A549 (cell line): ENCODE results near the gene KCNMA1. TPM values are rescaled to one million over a fixed set of nuclear protein-coding genes. Genes with fewer than 3 reads are reported as not detected.

Experiments used
- ATAC-seq, 2 experiments: fragments of 200-7000 bp in 1 of 2; fragments of >200 bp in 1 of 2; cut with Nextera tagmentation in 1 of 2; cut with Tn5 transposase in 1 of 2; 3 replicates each; pipeline versions ENCODE4 v1.8.0 to v1.9.1; 2018 to 2020; ENCODE audit warnings: mild to moderate bottlenecking in 1 of 2, moderate library complexity in 1 of 2
- CTCF ChIA-PET: fragments of 300-600 bp; sonication (Branson Sonifier 250); formaldehyde crosslinking; extraction: SDS; loops from one replicate; lab custom pipeline; 2021; ENCODE audit warnings: antibody characterized with exemption, inconsistent platforms; lab: Yijun Ruan, JAX
- POLR2A ChIA-PET: fragments of 350-600 bp; formaldehyde crosslinking; extraction: SDS; loops from one replicate; lab custom pipeline; 2021; ENCODE audit warnings: antibody characterized with exemption, inconsistent platforms; lab: Yijun Ruan, JAX
- DNase-seq, 2 experiments: peaks; one replicate each; pipeline versions ENCODE4 v3.0.0 to v3.0.0-alpha.2; 2011 to 2016; ENCODE audit warnings: low read depth in 1 of 2, low spot score in 1 of 2
- FAIRE-seq: peaks from 2 replicates; lab custom pipeline; 2011; peaks lifted over from hg19 to GRCh38; lab: Jason Lieb, UNC
- H3K27ac ChIP-seq, 2 experiments: fragments of >200 bp; sonication (Bioruptor Twin); formaldehyde crosslinking; 3 replicates each; pipeline ENCODE4 v1.5.1; 2016 to 2017
- H3K4me1 ChIP-seq: fragments of >200 bp; sonication (Bioruptor Twin); formaldehyde crosslinking; 3 replicates; pipeline ENCODE4 v1.6.1; 2016
- H3K4me2 ChIP-seq: fragments of >200 bp; sonication (Bioruptor Twin); formaldehyde crosslinking; 3 replicates; pipeline ENCODE4 v1.6.1; 2016
- H3K4me3 ChIP-seq: fragments of >200 bp; sonication (Bioruptor Twin); formaldehyde crosslinking; 3 replicates; pipeline ENCODE4 v1.5.1; 2016
- H3K9me3 ChIP-seq: fragments of >200 bp; sonication (Bioruptor Twin); formaldehyde crosslinking; 3 replicates; pipeline ENCODE4 v1.6.1; 2016
- CBX2 ChIP-seq: fragments of 200-600 bp; sonication (generic); IDR thresholded peaks from 2 replicates; pipeline ENCODE4 v1.6.1; 2016; ENCODE audit warnings: low read depth, mild to moderate bottlenecking, borderline replicate concordance
- CBX8 ChIP-seq: fragments of 200-600 bp; sonication (generic); IDR thresholded peaks from 2 replicates; pipeline ENCODE4 v1.6.1; 2016
- ESRRA ChIP-seq: fragments of 150-350 bp; IDR thresholded peaks from 2 replicates; pipeline ENCODE4 v1.6.1; 2014; ENCODE audit warnings: mild to moderate bottlenecking, low read length, borderline replicate concordance
- FOSL2 ChIP-seq, 2 experiments: fragments of 450-650 bp in 1 of 2; fragments of >200 bp in 1 of 2; sonication (Bioruptor Twin) in 1 of 2; formaldehyde crosslinking; IDR thresholded peaks; 2 replicates each; pipeline versions ENCODE4 v1.5.0 to v1.6.1; 2016 to 2020; ENCODE audit warnings: mild to moderate bottlenecking in 1 of 2, moderate library complexity in 1 of 2
- HEYL ChIP-seq: fragments of 250-450 bp; sonication (Bioruptor Pico); IDR thresholded peaks from 2 replicates; pipeline ENCODE4 v1.8.0; 2021; ENCODE audit warnings: mild to moderate bottlenecking, moderate library complexity
- HOXA7 ChIP-seq: fragments of 250-450 bp; sonication (Bioruptor Pico); IDR thresholded peaks from 2 replicates; pipeline ENCODE4 v1.5.0; 2020; ENCODE audit warnings: mild to moderate bottlenecking, moderate library complexity
- HOXB13 ChIP-seq: fragments of 250-450 bp; sonication (Bioruptor Pico); IDR thresholded peaks from 2 replicates; pipeline ENCODE4 v1.5.0; 2020; ENCODE audit warnings: low read depth, mild to moderate bottlenecking, moderate library complexity
- JUN ChIP-seq, 2 experiments: fragments of >200 bp; sonication (Bioruptor Twin); formaldehyde crosslinking; IDR thresholded peaks; 2 replicates in 1 of 2; 3 replicates in 1 of 2; pipeline ENCODE4 v1.6.1; 2016 to 2017
- JUNB ChIP-seq: fragments of >200 bp; sonication (Bioruptor Twin); formaldehyde crosslinking; IDR thresholded peaks from 2 replicates; pipeline ENCODE4 v1.6.1; 2016
- KDM5A ChIP-seq: fragments of 200-600 bp; sonication (generic); IDR thresholded peaks from 2 replicates; pipeline ENCODE4 v1.6.1; 2016; ENCODE audit warnings: antibody characterized with exemption, mild to moderate bottlenecking
- NFE2L2 ChIP-seq: fragments of 150-350 bp; conservative IDR thresholded peaks from 2 replicates; pipeline ENCODE4 v1.6.1; 2014; ENCODE audit warnings: low read length
- PHF8 ChIP-seq: fragments of 200-600 bp; sonication (generic); IDR thresholded peaks from 2 replicates; pipeline ENCODE4 v1.6.1; 2016; ENCODE audit warnings: low read depth, mild to moderate bottlenecking, antibody characterized with exemption, moderate library complexity, borderline replicate concordance
- POLR2A ChIP-seq: IDR thresholded peaks from 2 replicates; pipeline ENCODE4 v1.6.1; 2012; ENCODE audit warnings: mild to moderate bottlenecking, low read length
- RFX5 ChIP-seq: fragments of 450-650 bp; IDR thresholded peaks from 2 replicates; pipeline ENCODE4 v1.7.1; 2014; ENCODE audit warnings: antibody characterized with exemption, mild to moderate bottlenecking, moderate library complexity
- RNF2 ChIP-seq: fragments of 200-600 bp; sonication (generic); IDR thresholded peaks from 2 replicates; pipeline ENCODE4 v1.6.1; 2016; ENCODE audit warnings: low read depth, mild to moderate bottlenecking, antibody characterized with exemption, moderate library complexity, borderline replicate concordance
- TP53 ChIP-seq: fragments of 250-450 bp; sonication (Bioruptor Pico); IDR thresholded peaks from 2 replicates; pipeline ENCODE4 v1.5.0; 2021; ENCODE audit warnings: mild to moderate bottlenecking, moderate library complexity
- ZC3H11A ChIP-seq: fragments of 450-650 bp; IDR thresholded peaks from 2 replicates; pipeline ENCODE4 v1.6.1; 2014; ENCODE audit warnings: antibody characterized with exemption, mild to moderate bottlenecking
- ZFP36 ChIP-seq: fragments of 450-650 bp; IDR thresholded peaks from 2 replicates; pipeline ENCODE4 v1.6.1; 2014; ENCODE audit warnings: borderline replicate concordance; ENCODE audit not compliant: partially characterized antibody
- ZSCAN20 ChIP-seq: fragments of 250-450 bp; sonication (Bioruptor Pico); IDR thresholded peaks from 2 replicates; pipeline ENCODE4 v1.8.0; 2022; ENCODE audit warnings: mild to moderate bottlenecking, moderate library complexity
- WGBS: methylation state at CpG from one replicate; pipeline ENCODE4 v1.1.6; 2017; ENCODE audit errors: missing lambda C conversion rate; 5-methylcytosine and 5-hydroxymethylcytosine counted together
- polyA plus RNA-seq, 4 experiments: library from polyadenylated mRNA; depleted of rRNA in 3 of 4; stranded (reverse); fragments of >200 nt; fragmentation: RNase III in 1 of 4; extraction: RNeasy Plus Mini Kit Qiagen cat#74134 plus additional on column Dnase treatment in 1 of 4; gene quantifications; 2 replicates in 3 of 4; 3 replicates in 1 of 4; pipeline ENCODE4 v1.2.3, GENCODE V29; 2011 to 2017
- TF ChIP-seq, protein P1 (sequence below): fragments of 150-350 bp; IDR thresholded peaks from 2 replicates; pipeline ENCODE4 v1.6.1; 2014; ENCODE audit warnings: low read depth, mild to moderate bottlenecking, low read length
- TF ChIP-seq, protein P2 (sequence below): IDR thresholded peaks from 2 replicates; pipeline ENCODE4 v1.6.1; 2012; ENCODE audit warnings: low read depth, borderline replicate concordance
- TF ChIP-seq, protein P3 (sequence below): IDR thresholded peaks from 2 replicates; pipeline ENCODE4 v1.6.1; 2012
- TF ChIP-seq, protein P4 (sequence below): fragments of 250-450 bp; sonication (Bioruptor Pico); IDR thresholded peaks from 2 replicates; pipeline ENCODE4 v1.5.0; 2020; ENCODE audit warnings: low read depth, mild to moderate bottlenecking, moderate library complexity
- TF ChIP-seq, protein P5 (sequence below): fragments of 450-650 bp; IDR thresholded peaks from 2 replicates; pipeline ENCODE4 v1.6.1; 2014; ENCODE audit warnings: antibody characterized with exemption

KCNMA1 gene
- polyA plus RNA-seq, 2 of the 4 experiments (the other 2 are of a cell fraction) = 14.9 to 30.6 TPM

DNA sequence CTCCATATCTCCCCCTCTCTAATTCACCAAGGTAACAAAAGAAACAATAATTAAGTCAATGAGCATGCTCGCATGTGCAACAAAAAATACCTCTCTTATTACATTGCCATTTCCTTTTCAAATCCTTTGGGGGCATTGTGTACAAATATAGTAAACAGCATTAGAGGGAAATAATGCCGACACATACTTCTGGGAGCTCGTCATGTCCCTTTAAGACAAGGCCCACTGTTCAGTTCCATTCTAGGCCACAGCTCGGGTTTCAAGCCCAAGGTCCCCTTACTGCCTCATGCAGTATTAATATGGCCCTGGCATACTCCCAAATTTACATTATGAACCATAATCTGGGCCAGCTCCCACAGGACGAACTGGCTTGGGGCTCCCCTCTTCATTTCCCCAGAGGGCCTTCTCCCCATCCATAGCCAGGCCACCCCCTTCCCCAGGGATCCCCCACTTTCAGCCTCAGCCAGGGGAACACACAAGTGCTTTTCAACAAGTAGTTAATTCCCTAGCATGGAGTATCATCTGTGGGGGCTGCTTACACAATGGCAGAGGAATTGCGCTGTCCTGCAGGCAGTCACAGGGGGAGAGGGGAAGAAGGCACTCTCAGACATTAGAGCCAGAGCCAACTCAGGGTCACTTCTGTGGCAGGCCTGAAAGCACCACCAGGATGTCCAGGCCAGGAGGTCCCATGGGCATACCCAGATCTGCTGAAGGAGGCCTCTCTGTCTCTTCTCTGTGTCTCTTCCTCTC lies 110.6 kb downstream of the KCNMA1 start:
- Histone ChIP-seq H3K4me2 (no peak overlapping the region), H3K9me3 (no peaks in the 10 kb centered on the region), H3K27ac (peak overlapping the region in 1 of 2 experiments; percentile 58; a peak in 3 of 6 replicates), H3K4me1 (peaks cover 27% of the 10 kb centered on the region), H3K4me3 (no peak overlapping the region)
- TF ChIP-seq, protein P1, sequence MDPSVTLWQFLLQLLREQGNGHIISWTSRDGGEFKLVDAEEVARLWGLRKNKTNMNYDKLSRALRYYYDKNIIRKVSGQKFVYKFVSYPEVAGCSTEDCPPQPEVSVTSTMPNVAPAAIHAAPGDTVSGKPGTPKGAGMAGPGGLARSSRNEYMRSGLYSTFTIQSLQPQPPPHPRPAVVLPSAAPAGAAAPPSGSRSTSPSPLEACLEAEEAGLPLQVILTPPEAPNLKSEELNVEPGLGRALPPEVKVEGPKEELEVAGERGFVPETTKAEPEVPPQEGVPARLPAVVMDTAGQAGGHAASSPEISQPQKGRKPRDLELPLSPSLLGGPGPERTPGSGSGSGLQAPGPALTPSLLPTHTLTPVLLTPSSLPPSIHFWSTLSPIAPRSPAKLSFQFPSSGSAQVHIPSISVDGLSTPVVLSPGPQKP = no peak
- no peak for TF ChIP-seq HOXA7 (CRISPR knock-in tag)
- TF ChIP-seq RNF2 = no peak
- TF ChIP-seq, protein P2, sequence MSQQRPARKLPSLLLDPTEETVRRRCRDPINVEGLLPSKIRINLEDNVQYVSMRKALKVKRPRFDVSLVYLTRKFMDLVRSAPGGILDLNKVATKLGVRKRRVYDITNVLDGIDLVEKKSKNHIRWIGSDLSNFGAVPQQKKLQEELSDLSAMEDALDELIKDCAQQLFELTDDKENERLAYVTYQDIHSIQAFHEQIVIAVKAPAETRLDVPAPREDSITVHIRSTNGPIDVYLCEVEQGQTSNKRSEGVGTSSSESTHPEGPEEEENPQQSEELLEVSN = no peak
- no peak for TF ChIP-seq CBX8
- no peak for TF ChIP-seq FOSL2 (IDR thresholded peaks at IDR 0.05)
- no peak for TF ChIP-seq FOSL2 (CRISPR knock-in tag; IDR thresholded peaks at IDR 0.05)
- no peak for TF ChIP-seq CBX2
- ChIA-PET CTCF (interaction anchor here (0.9 kb wide), 1 partner anchor 361 kb away, joined by 3 read pairs; no protein-coding TSS in a partner anchor), POLR2A (no interaction called here)
- FAIRE-seq (no peak), ATAC-seq (no peak), DNase-seq (no peak)
- 77% methylated on average over 6 of the region's 6 CpGs for WGBS

DNA sequence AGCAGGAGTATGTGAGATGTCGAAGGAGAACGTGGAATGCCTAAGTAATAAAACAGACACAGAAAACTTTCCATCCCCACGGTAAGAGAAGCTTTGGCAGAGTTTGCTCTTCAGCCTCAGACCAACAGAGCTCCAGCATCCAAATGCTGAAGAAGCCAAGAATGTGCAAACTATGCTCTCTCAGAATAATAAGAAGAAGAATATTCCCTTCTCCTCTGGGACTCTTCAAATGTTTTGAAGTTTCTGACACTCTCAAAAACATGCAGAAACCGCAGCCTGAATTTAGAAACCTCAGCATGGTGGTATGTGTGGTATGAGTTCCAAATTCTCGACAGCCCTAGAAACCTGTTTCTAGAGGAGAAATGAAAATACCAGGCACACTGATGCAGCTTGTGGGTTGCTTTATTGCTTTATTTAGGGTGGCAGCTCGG lies 113.3 kb downstream of the KCNMA1 start:
- no peak for ATAC-seq
- Histone ChIP-seq H3K4me3 (no peak overlapping the region), H3K9me3 (no peaks in the 10 kb centered on the region), H3K4me2 (no peak overlapping the region), H3K27ac (no peak overlapping the region; a peak in 1 of 6 replicates), H3K4me1 (peaks cover 5% of the 10 kb centered on the region; the same call in 2 of the 3 replicates)
- WGBS = 52% methylated on average over 6 of the region's 6 CpGs
- DNase-seq = no peak
- no peak for TF ChIP-seq ZC3H11A
- no peak for TF ChIP-seq KDM5A
- no peak for TF ChIP-seq ZFP36
- TF ChIP-seq PHF8 = no peak
- TF ChIP-seq HOXB13 = no peak
- no peak for TF ChIP-seq POLR2A
- TF ChIP-seq, protein P3, sequence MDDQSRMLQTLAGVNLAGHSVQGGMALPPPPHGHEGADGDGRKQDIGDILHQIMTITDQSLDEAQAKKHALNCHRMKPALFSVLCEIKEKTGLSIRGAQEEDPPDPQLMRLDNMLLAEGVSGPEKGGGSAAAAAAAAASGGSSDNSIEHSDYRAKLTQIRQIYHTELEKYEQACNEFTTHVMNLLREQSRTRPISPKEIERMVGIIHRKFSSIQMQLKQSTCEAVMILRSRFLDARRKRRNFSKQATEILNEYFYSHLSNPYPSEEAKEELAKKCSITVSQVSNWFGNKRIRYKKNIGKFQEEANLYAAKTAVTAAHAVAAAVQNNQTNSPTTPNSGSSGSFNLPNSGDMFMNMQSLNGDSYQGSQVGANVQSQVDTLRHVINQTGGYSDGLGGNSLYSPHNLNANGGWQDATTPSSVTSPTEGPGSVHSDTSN = no peak
- no peak for TF ChIP-seq JUNB
- TF ChIP-seq HOXA7 (CRISPR knock-in tag) = no peak
- TF ChIP-seq, protein P1 = no peak
- no peak for TF ChIP-seq CBX2
- TF ChIP-seq CBX8 = no peak
- ChIA-PET POLR2A (interaction anchor here (1.6 kb wide), 1 partner anchor 10 kb away, joined by 3 read pairs; no protein-coding TSS in a partner anchor), CTCF (interaction anchor here (0.9 to 2.2 kb wide), 5 partner anchors 11 to 358 kb away, joined by 3 to 7 read pairs (median 3); no protein-coding TSS in a partner anchor)
- FAIRE-seq = no peak

DNA sequence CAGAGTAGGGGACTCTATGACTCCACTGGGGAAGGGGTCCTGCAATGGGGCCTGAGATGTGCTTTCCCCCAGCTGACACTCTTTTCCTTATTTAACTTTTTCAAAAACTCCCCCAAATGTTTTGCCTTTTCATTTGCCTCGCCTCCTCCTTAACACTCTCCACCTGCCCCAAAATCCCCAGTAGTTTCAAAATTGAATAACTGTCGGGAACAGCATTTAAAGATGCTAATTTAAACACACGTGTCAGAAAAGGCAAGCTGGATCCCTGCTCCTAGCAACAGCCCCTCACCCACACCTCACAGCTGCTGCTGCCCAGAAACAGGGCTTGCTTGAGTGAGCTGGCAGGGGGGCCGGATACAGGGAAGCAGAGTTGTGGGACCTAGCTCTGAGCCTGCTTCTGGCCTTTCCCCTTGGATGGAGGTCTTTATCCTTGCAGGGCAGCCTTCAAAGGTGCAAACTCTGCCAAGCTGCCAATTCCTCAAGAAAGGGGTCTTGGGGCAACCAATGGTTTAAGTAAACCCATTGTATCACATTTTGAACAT lies 115.3 kb downstream of the KCNMA1 start:
- 90% methylated on average over 4 of the region's 4 CpGs for WGBS
- POLR2A ChIA-PET = no interaction called here
- H3K4me2 ChIP-seq = no peak overlapping the region
- TF ChIP-seq, protein P4, sequence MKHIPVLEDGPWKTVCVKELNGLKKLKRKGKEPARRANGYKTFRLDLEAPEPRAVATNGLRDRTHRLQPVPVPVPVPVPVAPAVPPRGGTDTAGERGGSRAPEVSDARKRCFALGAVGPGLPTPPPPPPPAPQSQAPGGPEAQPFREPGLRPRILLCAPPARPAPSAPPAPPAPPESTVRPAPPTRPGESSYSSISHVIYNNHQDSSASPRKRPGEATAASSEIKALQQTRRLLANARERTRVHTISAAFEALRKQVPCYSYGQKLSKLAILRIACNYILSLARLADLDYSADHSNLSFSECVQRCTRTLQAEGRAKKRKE (CRISPR knock-in tag) = no peak
- TF ChIP-seq JUN (IDR thresholded peaks at IDR 0.05) (no peak), NFE2L2 (no peak), ZSCAN20 (CRISPR knock-in tag) (no peak), ZFP36 (no peak), ESRRA (no peak), HEYL (CRISPR knock-in tag) (no peak), JUNB (no peak), CBX2 (no peak), RFX5 (no peak), HOXB13 (no peak), TP53 (CRISPR knock-in tag) (no peak)
- TF ChIP-seq, protein P2 = no peak
- TF ChIP-seq, protein P5, sequence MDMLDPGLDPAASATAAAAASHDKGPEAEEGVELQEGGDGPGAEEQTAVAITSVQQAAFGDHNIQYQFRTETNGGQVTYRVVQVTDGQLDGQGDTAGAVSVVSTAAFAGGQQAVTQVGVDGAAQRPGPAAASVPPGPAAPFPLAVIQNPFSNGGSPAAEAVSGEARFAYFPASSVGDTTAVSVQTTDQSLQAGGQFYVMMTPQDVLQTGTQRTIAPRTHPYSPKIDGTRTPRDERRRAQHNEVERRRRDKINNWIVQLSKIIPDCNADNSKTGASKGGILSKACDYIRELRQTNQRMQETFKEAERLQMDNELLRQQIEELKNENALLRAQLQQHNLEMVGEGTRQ = no peak

More for the DNA sequence above, 115.3 kb downstream of the KCNMA1 start:
- Histone ChIP-seq H3K27ac (peak overlapping the region in 1 of 2 experiments; percentile 7; a peak in 1 of 6 replicates), H3K4me3 (no peak overlapping the region), H3K9me3 (no peaks in the 10 kb centered on the region), H3K4me1 (peaks cover 5% of the 10 kb centered on the region; the same call in 2 of the 3 replicates)
- ATAC-seq (no peak), FAIRE-seq (no peak), DNase-seq (no peak)
- CTCF ChIA-PET = interaction anchor here (1.0 to 2.2 kb wide), 7 partner anchors 9 to 189 kb away, joined by 3 to 6 read pairs (median 6); no protein-coding TSS in a partner anchor
